Measurements from ENCODE around the gene AMPD3. TPM values are rescaled to one million over a fixed set of nuclear protein-coding genes. Genes with fewer than 3 reads are reported as not detected.

AMPD3 gene
- total and polyA plus RNA-seq, 2 of the 13 experiments (the other 11 are each of a cell fraction or from before 2014, with no cell fraction given): 0.33 to 2.3 TPM

DNA sequence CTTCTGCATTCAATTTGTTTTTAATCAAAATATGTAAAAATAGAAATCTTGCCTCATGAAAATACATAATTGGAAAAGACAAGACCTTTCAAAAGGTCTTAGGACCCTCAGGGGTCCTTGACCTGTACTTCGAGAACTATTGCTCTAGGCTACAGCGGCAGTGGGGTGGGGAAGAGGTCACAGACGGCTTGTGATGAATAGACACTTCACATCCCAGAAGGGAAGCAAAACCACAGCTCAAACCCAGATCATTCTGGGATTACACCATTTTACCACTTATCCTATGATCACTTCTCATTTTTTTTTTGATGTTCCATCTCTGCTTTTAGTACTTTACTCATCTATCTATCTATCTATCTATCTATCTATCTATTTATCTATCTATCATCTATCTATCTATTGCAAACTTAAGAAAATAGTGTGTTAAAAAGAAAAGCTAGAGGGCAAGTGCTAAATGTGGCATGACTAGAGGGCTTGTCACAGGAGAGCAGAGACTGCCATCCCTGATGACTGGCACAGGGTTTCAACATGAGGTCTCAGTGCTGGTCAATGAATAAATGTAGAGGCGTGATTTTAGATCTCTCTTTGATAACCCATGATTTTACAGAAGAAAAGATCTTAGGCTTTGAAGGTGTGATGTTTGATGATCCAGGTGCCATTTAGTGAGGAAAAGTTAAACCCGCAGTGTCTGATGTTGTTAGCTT lies 48.9 kb downstream of the AMPD3 start:
- no peak for FAIRE-seq
- whole genome bisulfite sequencing (ENCODE audit: low lambda C conversion rate): 86% methylated on average over 5 of the region's 5 CpGs
- intact Hi-C loops (cut with micrococcal nuclease; ENCODE audit: unreplicated experiment): no loop called here
- Histone ChIP-seq H3K4me1 (ENCODE audit: insufficient read depth, low read length) (no peaks in the 10 kb centered on the region), H2AFZ (ENCODE audit: low read length) (no peak overlapping the region), H3K4me2 (ENCODE audit: low read depth, low read length) (no peak overlapping the region), H3K27ac (ENCODE audit: extremely low read length, insufficient read depth, low read length) (no peak overlapping the region), H3K79me2 (ENCODE audit: insufficient read depth, low read length) (no peaks in the 10 kb centered on the region), H3K4me3 (replicated peaks in 1 of 3; ENCODE audit: insufficient read depth in 1 of 3, low read depth in 2 of 3, low read length in 3 of 3) (no peak overlapping the region), H3K9ac (ENCODE audit: insufficient read depth, low read depth, low read length) (no peak overlapping the region), H3K9me3 (ENCODE audit: low read length) (no peaks in the 10 kb centered on the region), H4K20me1 (ENCODE audit: insufficient read depth, low read length) (no peaks in the 10 kb centered on the region; the same call in 1 of the 2 replicates), H3K27me3 (ENCODE audit: control insufficient read depth in 1 of 2, insufficient read depth in 2 of 2, low read length in 2 of 2) (no peaks in the 10 kb centered on the region), H3K36me3 (replicated peaks in 1 of 2; ENCODE audit: control insufficient read depth in 1 of 2, insufficient read depth in 2 of 2, low read length in 2 of 2) (no peaks in the 10 kb centered on the region)
- in situ Hi-C loops (cut with HindIII; ENCODE audit: extremely low pct_ligation_motif_present, low pct_unique_long_range_greater_than_20kb): no loop called here
- TF ChIP-seq PAF1 (CRISPR knock-in tag; IDR thresholded peaks at IDR 0.05) (no peak), ZFP36L1 (CRISPR knock-in tag; IDR thresholded peaks at IDR 0.05) (no peak), ESRRA (CRISPR knock-in tag; IDR thresholded peaks at IDR 0.05; ENCODE audit: low read depth) (no peak), SMARCE1 (IDR thresholded peaks at IDR 0.05; ENCODE audit: borderline replicate concordance) (no peak), FOXK1 (CRISPR knock-in tag; IDR thresholded peaks at IDR 0.05; ENCODE audit: borderline replicate concordance, low read depth) (no peak), CEBPB (IDR thresholded peaks at IDR 0.05; ENCODE audit: borderline replicate concordance, low read depth, low read length) (no peak), NR3C1 (CRISPR knock-in tag; IDR thresholded peaks at IDR 0.05) (no peak), ZNF572 (CRISPR knock-in tag; IDR thresholded peaks at IDR 0.05) (no peak)
- TF ChIP-seq, protein P1, sequence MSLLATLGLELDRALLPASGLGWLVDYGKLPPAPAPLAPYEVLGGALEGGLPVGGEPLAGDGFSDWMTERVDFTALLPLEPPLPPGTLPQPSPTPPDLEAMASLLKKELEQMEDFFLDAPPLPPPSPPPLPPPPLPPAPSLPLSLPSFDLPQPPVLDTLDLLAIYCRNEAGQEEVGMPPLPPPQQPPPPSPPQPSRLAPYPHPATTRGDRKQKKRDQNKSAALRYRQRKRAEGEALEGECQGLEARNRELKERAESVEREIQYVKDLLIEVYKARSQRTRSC (CRISPR knock-in tag; IDR thresholded peaks at IDR 0.05; ENCODE audit: low read depth): no peak
- ChIA-PET CTCF (ENCODE audit: low intra/inter-chr PET ratio, low total read pairs) (no interaction called here), POLR2A (no interaction called here)
- no peak for ATAC-seq
- DNase-seq (ENCODE audit: low spot score): no peak
- BruUV-seq (replicated peaks): no TSS peak

All from HepG2 (cell line).